Measurements from ENCODE around the gene SSBP3. TPM values are rescaled to one million over a fixed set of nuclear protein-coding genes. Genes with fewer than 3 reads are reported as not detected.

The SSBP3 gene
- total and polyA plus RNA-seq, 9 of the 15 experiments (the other 6 are each of a cell fraction or from before 2014, with no cell fraction given) = 8.7 to 108 (median 33.8) TPM

DNA sequence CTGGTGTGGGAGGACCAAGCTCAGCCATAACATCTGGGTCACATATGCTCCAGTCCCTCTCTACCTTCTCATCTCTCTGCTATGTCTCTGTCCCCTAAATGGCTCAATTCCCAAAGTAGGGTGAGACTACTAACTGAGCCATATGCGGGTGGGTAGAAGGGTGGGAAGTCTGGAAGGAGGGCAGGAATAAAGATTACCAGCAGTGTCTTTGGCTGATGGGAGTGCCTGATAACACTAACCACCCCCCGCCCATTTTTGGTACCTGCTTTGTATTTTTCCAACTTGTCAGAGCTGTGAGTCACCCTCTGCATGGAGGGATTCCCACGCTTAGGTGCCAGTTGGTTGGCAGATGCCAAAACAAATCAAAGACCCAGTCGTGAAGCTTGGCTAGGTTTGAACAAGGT, 14.9 kb upstream of the SSBP3 start (continued):
- TF ChIP-seq, protein P1, sequence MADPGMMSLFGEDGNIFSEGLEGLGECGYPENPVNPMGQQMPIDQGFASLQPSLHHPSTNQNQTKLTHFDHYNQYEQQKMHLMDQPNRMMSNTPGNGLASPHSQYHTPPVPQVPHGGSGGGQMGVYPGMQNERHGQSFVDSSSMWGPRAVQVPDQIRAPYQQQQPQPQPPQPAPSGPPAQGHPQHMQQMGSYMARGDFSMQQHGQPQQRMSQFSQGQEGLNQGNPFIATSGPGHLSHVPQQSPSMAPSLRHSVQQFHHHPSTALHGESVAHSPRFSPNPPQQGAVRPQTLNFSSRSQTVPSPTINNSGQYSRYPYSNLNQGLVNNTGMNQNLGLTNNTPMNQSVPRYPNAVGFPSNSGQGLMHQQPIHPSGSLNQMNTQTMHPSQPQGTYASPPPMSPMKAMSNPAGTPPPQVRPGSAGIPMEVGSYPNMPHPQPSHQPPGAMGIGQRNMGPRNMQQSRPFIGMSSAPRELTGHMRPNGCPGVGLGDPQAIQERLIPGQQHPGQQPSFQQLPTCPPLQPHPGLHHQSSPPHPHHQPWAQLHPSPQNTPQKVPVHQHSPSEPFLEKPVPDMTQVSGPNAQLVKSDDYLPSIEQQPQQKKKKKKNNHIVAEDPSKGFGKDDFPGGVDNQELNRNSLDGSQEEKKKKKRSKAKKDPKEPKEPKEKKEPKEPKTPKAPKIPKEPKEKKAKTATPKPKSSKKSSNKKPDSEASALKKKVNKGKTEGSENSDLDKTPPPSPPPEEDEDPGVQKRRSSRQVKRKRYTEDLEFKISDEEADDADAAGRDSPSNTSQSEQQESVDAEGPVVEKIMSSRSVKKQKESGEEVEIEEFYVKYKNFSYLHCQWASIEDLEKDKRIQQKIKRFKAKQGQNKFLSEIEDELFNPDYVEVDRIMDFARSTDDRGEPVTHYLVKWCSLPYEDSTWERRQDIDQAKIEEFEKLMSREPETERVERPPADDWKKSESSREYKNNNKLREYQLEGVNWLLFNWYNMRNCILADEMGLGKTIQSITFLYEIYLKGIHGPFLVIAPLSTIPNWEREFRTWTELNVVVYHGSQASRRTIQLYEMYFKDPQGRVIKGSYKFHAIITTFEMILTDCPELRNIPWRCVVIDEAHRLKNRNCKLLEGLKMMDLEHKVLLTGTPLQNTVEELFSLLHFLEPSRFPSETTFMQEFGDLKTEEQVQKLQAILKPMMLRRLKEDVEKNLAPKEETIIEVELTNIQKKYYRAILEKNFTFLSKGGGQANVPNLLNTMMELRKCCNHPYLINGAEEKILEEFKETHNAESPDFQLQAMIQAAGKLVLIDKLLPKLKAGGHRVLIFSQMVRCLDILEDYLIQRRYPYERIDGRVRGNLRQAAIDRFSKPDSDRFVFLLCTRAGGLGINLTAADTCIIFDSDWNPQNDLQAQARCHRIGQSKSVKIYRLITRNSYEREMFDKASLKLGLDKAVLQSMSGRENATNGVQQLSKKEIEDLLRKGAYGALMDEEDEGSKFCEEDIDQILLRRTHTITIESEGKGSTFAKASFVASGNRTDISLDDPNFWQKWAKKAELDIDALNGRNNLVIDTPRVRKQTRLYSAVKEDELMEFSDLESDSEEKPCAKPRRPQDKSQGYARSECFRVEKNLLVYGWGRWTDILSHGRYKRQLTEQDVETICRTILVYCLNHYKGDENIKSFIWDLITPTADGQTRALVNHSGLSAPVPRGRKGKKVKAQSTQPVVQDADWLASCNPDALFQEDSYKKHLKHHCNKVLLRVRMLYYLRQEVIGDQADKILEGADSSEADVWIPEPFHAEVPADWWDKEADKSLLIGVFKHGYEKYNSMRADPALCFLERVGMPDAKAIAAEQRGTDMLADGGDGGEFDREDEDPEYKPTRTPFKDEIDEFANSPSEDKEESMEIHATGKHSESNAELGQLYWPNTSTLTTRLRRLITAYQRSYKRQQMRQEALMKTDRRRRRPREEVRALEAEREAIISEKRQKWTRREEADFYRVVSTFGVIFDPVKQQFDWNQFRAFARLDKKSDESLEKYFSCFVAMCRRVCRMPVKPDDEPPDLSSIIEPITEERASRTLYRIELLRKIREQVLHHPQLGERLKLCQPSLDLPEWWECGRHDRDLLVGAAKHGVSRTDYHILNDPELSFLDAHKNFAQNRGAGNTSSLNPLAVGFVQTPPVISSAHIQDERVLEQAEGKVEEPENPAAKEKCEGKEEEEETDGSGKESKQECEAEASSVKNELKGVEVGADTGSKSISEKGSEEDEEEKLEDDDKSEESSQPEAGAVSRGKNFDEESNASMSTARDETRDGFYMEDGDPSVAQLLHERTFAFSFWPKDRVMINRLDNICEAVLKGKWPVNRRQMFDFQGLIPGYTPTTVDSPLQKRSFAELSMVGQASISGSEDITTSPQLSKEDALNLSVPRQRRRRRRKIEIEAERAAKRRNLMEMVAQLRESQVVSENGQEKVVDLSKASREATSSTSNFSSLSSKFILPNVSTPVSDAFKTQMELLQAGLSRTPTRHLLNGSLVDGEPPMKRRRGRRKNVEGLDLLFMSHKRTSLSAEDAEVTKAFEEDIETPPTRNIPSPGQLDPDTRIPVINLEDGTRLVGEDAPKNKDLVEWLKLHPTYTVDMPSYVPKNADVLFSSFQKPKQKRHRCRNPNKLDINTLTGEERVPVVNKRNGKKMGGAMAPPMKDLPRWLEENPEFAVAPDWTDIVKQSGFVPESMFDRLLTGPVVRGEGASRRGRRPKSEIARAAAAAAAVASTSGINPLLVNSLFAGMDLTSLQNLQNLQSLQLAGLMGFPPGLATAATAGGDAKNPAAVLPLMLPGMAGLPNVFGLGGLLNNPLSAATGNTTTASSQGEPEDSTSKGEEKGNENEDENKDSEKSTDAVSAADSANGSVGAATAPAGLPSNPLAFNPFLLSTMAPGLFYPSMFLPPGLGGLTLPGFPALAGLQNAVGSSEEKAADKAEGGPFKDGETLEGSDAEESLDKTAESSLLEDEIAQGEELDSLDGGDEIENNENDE (IDR thresholded peaks at IDR 0.05; ENCODE audit: low read depth, low read length) = no peak
- TF ChIP-seq ZNF707 (CRISPR knock-in tag; conservative IDR thresholded peaks at IDR 0.05) = no peak
- peak in 1 of 2 experiments; percentile 75; a peak in 1 of 4 replicates for TF ChIP-seq FOXK2 (conservative IDR thresholded peaks at IDR 0.05 in 1 of 2, IDR thresholded peaks at IDR 0.05 in 1 of 2; ENCODE audit: low read depth in 2 of 2)
- TF ChIP-seq SMARCA4 (IDR thresholded peaks at IDR 0.05) = no peak
- no peak for TF ChIP-seq EZH2 (IDR thresholded peaks at IDR 0.05; ENCODE audit: borderline replicate concordance, low read depth, low read length)
- TF ChIP-seq USF2 (CRISPR knock-in tag; IDR thresholded peaks at IDR 0.05) = no peak
- TF ChIP-seq RBM17 (IDR thresholded peaks at IDR 0.05; ENCODE audit: borderline replicate concordance, low read depth, low read length) = no peak
- no peak for TF ChIP-seq KHSRP (IDR thresholded peaks at IDR 0.05)
- no peak for TF ChIP-seq ERF (CRISPR knock-in tag; IDR thresholded peaks at IDR 0.05)
- TF ChIP-seq SNRNP70 (optimal IDR thresholded peaks at IDR 0.05; ENCODE audit: low read depth, low read length) = no peak
- TF ChIP-seq E2F6 (IDR thresholded peaks at IDR 0.05; ENCODE audit: borderline replicate concordance in 1 of 2, extremely low read depth in 1 of 2, insufficient read depth in 1 of 2, insufficient read length in 1 of 2, low read depth in 1 of 2, low read length in 1 of 2, poor library complexity in 1 of 2, severe bottlenecking in 1 of 2) = no peak
- TF ChIP-seq ZBTB17 (CRISPR knock-in tag; IDR thresholded peaks at IDR 0.05) = no peak
- TF ChIP-seq GABPB2 (CRISPR knock-in tag; conservative IDR thresholded peaks at IDR 0.05) = no peak
- TF ChIP-seq KAT7 (CRISPR knock-in tag; IDR thresholded peaks at IDR 0.05; ENCODE audit: borderline replicate concordance) = no peak
- TF ChIP-seq JUND (IDR thresholded peaks at IDR 0.05; ENCODE audit: borderline replicate concordance, low read depth, low read length) = 0 out of 2 replicates have a peak, but pooled peaks have one; percentile 4
- peak; percentile 17; the same call in 1 of the 3 replicates for TF ChIP-seq JUND (tag; IDR thresholded peaks at IDR 0.05; ENCODE audit: borderline replicate concordance, low read depth, low read length)
